K562 (cell line): ENCODE results near the gene FCHSD1.

Source experiments
- ADNP ChIP-seq: fragments of 200-800 bp; sonication (Bioruptor generic); IDR thresholded peaks from 2 replicates; pipeline ENCODE4 v1.6.1; 2016; ENCODE audit warnings: missing genetic modification characterization, missing compliant biosample characterization
- EP300 ChIP-seq: IDR thresholded peaks from 2 replicates; pipeline ENCODE4 v1.6.1; 2012; ENCODE audit warnings: low read length, improper control_type of control experiment
- ESRRA ChIP-seq: fragments of 450-650 bp; IDR thresholded peaks from 2 replicates; pipeline ENCODE4 v1.6.1; 2014; ENCODE audit warnings: low read depth, mild to moderate bottlenecking, moderate library complexity, borderline replicate concordance
- JUNB ChIP-seq: fragments of 450-650 bp; formaldehyde crosslinking; conservative IDR thresholded peaks from 2 replicates; pipeline ENCODE4 v1.4.0; 2020; ENCODE audit warnings: mild to moderate bottlenecking
- PHTF2 ChIP-seq: fragments of 250-450 bp; sonication (Bioruptor Pico); IDR thresholded peaks from 2 replicates; pipeline ENCODE4 v1.5.0; 2021; ENCODE audit warnings: mild to moderate bottlenecking
- POLR2A ChIP-seq: fragments of 450-650 bp; conservative IDR thresholded peaks from 2 replicates; pipeline ENCODE4 v1.6.1; 2016
- RAD21 ChIP-seq, 2 experiments: fragments of 250-450 bp in 1 of 2; fragments of 450-650 bp in 1 of 2; sonication (Bioruptor Pico) in 1 of 2; formaldehyde crosslinking in 1 of 2; IDR thresholded peaks in 1 of 2; conservative IDR thresholded peaks in 1 of 2; 2 replicates each; pipeline versions ENCODE4 v1.4.0 to v1.8.0; 2020 to 2022; ENCODE audit warnings: mild to moderate bottlenecking in 2 of 2, moderate library complexity in 1 of 2
- REST ChIP-seq, 2 experiments: fragments of 450-650 bp; formaldehyde crosslinking in 1 of 2; IDR thresholded peaks; 2 replicates each; pipeline versions ENCODE4 v1.4.0 to v1.6.1; 2014 to 2020; ENCODE audit warnings: mild to moderate bottlenecking in 2 of 2, borderline replicate concordance in 1 of 2, low read depth in 1 of 2
- ZBTB33 ChIP-seq: sonication (generic); formaldehyde crosslinking; IDR thresholded peaks from 2 replicates; pipeline ENCODE4 v1.8.1; 2023; ENCODE audit warnings: mild to moderate bottlenecking, missing genetic modification reagents
- TF ChIP-seq, protein P1 (sequence below), 2 experiments: fragments of 450-650 bp; IDR thresholded peaks; 2 replicates each; pipeline ENCODE4 v1.6.1; 2016

DNA sequence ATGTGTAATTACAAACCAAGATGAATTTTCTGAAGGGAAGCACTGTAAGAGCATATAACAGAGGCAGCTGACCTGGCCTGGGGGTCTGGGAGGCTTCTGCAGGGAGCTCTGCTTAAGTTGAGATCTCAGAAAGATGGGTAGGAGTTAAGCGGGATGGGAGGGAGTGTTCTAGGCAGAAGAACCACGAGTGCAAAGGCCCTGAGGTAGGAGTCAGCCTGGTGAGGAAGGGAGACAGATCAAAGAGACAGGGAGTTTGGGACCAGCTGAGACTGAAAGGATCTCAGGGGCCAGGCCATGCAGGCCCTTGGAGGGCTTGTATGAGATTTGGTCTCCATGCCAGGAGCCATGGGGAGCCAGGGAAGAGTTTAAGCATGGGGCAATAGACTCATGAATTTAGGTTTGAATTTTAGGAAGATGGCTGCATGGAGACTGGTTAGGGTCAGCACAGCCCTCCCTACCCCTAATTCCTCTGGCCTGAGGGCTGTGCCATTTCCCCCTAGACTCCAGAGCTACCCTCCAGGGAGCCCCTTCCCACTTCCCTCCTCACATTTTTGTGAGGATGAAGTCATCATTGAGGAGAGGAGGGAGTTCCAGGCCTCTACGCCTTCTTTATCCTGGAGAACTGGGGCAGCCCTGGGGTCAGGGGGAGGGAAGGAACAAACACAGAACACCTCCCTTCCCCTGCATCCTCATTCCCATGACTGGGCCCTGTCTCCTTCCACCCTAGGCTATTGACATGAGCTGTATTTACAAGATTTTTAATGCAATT is 35.6 kb upstream of the FCHSD1 start:
- TF ChIP-seq RAD21 (CRISPR knock-in tag; conservative IDR thresholded peaks at IDR 0.05 in 1 of 2, IDR thresholded peaks at IDR 0.05 in 1 of 2) (no peak), REST (IDR thresholded peaks at IDR 0.05; ENCODE audit: borderline replicate concordance) (no peak), REST (CRISPR knock-in tag; IDR thresholded peaks at IDR 0.05; ENCODE audit: low read depth) (no peak), ADNP (tag) (no peak), PHTF2 (CRISPR knock-in tag) (no peak), ESRRA (no peak), EP300 (no peak), POLR2A (no peak), JUNB (no peak), ZBTB33 (CRISPR knock-in tag) (no peak)
- TF ChIP-seq, protein P1, sequence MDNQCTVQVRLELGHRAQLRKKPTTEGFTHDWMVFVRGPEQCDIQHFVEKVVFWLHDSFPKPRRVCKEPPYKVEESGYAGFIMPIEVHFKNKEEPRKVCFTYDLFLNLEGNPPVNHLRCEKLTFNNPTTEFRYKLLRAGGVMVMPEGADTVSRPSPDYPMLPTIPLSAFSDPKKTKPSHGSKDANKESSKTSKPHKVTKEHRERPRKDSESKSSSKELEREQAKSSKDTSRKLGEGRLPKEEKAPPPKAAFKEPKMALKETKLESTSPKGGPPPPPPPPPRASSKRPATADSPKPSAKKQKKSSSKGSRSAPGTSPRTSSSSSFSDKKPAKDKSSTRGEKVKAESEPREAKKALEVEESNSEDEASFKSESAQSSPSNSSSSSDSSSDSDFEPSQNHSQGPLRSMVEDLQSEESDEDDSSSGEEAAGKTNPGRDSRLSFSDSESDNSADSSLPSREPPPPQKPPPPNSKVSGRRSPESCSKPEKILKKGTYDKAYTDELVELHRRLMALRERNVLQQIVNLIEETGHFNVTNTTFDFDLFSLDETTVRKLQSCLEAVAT (IDR thresholded peaks at IDR 0.05), result no peak
